Measurements from ENCODE around the gene HNRNPCL1. TPM values are rescaled to one million over a fixed set of nuclear protein-coding genes. Genes with fewer than 3 reads are reported as not detected.

Gene HNRNPCL1
- total RNA-seq, 1 experiment from 2014 or later, result not detected

Other genes starting within 250 kb of the HNRNPCL1 start
- gene DHRS3, start 230.5 kb downstream of the HNRNPCL1 start, total RNA-seq (2014; rRNA removed; shearing (Covaris generic)), result 2.6 and 3.5 TPM in 2 replicates
- not detected in 2 replicates for gene AADACL4, start 204.6 kb downstream of the HNRNPCL1 start, total RNA-seq (2014; rRNA removed; shearing (Covaris generic))
- not detected in 2 replicates for gene AADACL3, start 132.6 kb downstream of the HNRNPCL1 start, total RNA-seq (2014; rRNA removed; shearing (Covaris generic))
- gene CFAP107, start 102.5 kb downstream of the HNRNPCL1 start, total RNA-seq (2014; rRNA removed; shearing (Covaris generic)), result not detected in 2 replicates
- gene PRAMEF12, start 75.0 kb downstream of the HNRNPCL1 start, total RNA-seq (2014; rRNA removed; shearing (Covaris generic)), result not detected in 2 replicates
- 0.08 TPM in 1 of 2 replicates, not detected in the other for gene PRAMEF1, start 57.3 kb downstream of the HNRNPCL1 start, total RNA-seq (2014; rRNA removed; shearing (Covaris generic))
- not detected in 2 replicates for gene PRAMEF11, start 17.3 kb downstream of the HNRNPCL1 start, total RNA-seq (2014; rRNA removed; shearing (Covaris generic))
- not detected in 2 replicates for gene PRAMEF2, start 8.4 kb upstream of the HNRNPCL1 start, total RNA-seq (2014; rRNA removed; shearing (Covaris generic))
- not detected in 2 replicates for gene PRAMEF4, start 37.5 kb upstream of the HNRNPCL1 start, total RNA-seq (2014; rRNA removed; shearing (Covaris generic))
- not detected in 2 replicates for gene PRAMEF10, start 49.5 kb upstream of the HNRNPCL1 start, total RNA-seq (2014; rRNA removed; shearing (Covaris generic))
- not detected in 2 replicates for gene PRAMEF7, start 67.9 kb upstream of the HNRNPCL1 start, total RNA-seq (2014; rRNA removed; shearing (Covaris generic))
- gene PRAMEF6, start 98.9 kb upstream of the HNRNPCL1 start, total RNA-seq (2014; rRNA removed; shearing (Covaris generic)), result not detected in 2 replicates
- not detected in 2 replicates for gene PRAMEF27, start 207.9 kb upstream of the HNRNPCL1 start, total RNA-seq (2014; rRNA removed; shearing (Covaris generic))
- gene HNRNPCL3, start 212.0 kb upstream of the HNRNPCL1 start, total RNA-seq (2014; rRNA removed; shearing (Covaris generic)), result not detected in 2 replicates
- gene PRAMEF25, start 222.1 kb upstream of the HNRNPCL1 start, total RNA-seq (2014; rRNA removed; shearing (Covaris generic)), result not detected in 2 replicates